ENCODE data around the gene ITGAX. TPM values are rescaled to one million over a fixed set of nuclear protein-coding genes. Genes with fewer than 3 reads are reported as not detected.

Gene ITGAX
- total RNA-seq, 4 donors from 2014 or later: 0.22 to 0.91 (median 0.56) TPM

DNA sequence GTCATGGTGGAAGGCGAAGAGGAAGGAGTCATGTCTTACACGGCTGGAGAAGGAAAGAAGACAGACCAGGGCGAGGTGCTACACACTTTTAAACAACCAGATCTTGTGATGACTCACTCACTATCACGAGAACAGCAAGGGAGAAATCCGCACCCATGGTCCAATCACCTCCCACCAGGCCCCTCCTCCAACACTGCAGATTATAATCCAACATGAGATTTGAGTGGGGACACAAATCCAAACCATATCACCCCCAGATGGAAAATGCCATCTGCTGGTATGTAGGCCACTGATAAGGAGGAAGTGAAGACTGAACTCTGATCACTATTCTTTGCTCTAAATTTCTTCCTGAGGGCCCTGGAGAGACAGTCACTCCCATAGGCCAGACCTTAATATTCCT, 7.5 kb upstream of the ITGAX start:
- Histone ChIP-seq H3K4me3 (no peak overlapping the region), H3K27ac (no peak overlapping the region), H3K4me1 (no peaks in the 10 kb centered on the region), H3K9me3 (no peaks in the 10 kb centered on the region), H3K36me3 (no peaks in the 10 kb centered on the region), H3K27me3 (no peaks in the 10 kb centered on the region)
- TF ChIP-seq, protein P1, sequence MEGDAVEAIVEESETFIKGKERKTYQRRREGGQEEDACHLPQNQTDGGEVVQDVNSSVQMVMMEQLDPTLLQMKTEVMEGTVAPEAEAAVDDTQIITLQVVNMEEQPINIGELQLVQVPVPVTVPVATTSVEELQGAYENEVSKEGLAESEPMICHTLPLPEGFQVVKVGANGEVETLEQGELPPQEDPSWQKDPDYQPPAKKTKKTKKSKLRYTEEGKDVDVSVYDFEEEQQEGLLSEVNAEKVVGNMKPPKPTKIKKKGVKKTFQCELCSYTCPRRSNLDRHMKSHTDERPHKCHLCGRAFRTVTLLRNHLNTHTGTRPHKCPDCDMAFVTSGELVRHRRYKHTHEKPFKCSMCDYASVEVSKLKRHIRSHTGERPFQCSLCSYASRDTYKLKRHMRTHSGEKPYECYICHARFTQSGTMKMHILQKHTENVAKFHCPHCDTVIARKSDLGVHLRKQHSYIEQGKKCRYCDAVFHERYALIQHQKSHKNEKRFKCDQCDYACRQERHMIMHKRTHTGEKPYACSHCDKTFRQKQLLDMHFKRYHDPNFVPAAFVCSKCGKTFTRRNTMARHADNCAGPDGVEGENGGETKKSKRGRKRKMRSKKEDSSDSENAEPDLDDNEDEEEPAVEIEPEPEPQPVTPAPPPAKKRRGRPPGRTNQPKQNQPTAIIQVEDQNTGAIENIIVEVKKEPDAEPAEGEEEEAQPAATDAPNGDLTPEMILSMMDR (IDR thresholded peaks at IDR 0.05 in 4 of 5, conservative IDR thresholded peaks at IDR 0.05 in 1 of 5): no peak
- no peak for TF ChIP-seq POLR2A (IDR thresholded peaks at IDR 0.05)
- DNase-seq (no peak), ATAC-seq (no peak)
- in situ Hi-C loops (cut with MboI; ENCODE audit: low sequenced_read_pairs in 4 of 4): no loop called here
- intact Hi-C loops (cut with DNase I; ENCODE audit: low total_unique reads): no loop called here

DNA sequence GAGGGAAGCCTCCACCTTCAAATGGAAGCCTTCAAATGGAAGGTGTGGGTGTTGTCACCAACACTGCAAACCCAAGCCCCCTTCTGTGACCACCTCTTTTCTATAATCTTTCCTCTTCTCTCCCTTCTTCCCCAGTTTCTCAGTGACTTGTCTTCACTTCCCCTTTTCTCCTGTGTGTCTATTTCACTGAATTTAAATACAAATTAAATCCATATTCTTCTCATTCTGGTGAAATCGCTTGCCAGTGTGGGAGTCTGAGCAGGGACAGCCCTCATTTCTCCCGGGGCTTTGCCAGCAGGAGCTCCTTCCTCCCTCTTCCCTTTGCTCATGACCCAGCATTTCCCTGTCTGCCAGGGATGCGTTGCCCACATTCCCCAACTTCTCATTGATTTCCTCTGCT, 6.4 kb upstream of the ITGAX start:
- H3K4me1 ChIP-seq: no peaks in the 10 kb centered on the region
- no peak overlapping the region for H3K27ac ChIP-seq
- in situ Hi-C loops (cut with MboI; ENCODE audit: low sequenced_read_pairs in 4 of 4) (no loop called here), intact Hi-C loops (cut with DNase I; ENCODE audit: low total_unique reads) (no loop called here)
- no peak overlapping the region for H3K4me3 ChIP-seq
- TF ChIP-seq, protein P1 (IDR thresholded peaks at IDR 0.05 in 4 of 5, conservative IDR thresholded peaks at IDR 0.05 in 1 of 5): no peak
- TF ChIP-seq POLR2A (IDR thresholded peaks at IDR 0.05): no peak
- DNase-seq: no peak
- no peaks in the 10 kb centered on the region for H3K36me3 ChIP-seq
- H3K9me3 ChIP-seq: no peaks in the 10 kb centered on the region
- no peak for ATAC-seq
- H3K27me3 ChIP-seq: no peaks in the 10 kb centered on the region

DNA sequence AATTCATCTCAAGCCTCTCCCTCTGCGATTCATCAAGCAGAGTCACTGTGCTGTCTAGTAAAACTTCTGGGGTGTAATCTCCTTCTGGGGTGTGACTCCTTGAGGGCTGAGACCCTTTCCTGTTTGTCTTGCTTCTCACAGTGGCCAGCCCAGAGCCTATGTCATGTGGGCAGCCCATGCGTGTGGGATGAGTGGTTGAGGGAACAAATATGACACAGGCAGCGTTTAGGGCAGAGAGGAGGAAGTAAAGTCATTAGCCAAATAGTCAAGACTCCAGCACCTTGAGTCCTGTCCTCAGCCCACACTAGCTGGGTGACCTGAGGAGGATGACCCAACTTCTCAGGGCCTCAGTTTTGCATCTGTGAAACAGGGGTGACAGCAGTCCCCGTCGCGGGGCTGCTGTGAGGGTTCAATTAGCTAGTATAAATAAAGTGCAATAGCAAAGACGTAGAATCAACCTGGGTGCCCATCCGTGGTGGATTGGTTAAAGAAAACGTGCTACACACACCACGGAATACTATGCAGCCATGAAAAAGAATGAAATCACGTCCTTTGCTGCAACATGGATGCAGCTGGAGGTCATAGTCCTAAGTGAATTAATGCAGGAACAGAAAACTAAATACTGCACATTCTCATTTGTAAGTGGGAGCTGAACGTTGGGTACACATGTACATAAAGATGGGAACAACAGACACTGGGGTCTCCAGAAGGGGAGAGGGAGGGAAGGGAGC, 4.5 kb upstream of the ITGAX start:
- Histone ChIP-seq H3K4me1 (no peaks in the 10 kb centered on the region), H3K27me3 (no peaks in the 10 kb centered on the region), H3K9me3 (no peaks in the 10 kb centered on the region), H3K27ac (no peak overlapping the region), H3K36me3 (no peaks in the 10 kb centered on the region), H3K4me3 (no peak overlapping the region)
- intact Hi-C loops (cut with DNase I; ENCODE audit: low total_unique reads): no loop called here
- ATAC-seq: no peak
- TF ChIP-seq, protein P1 (IDR thresholded peaks at IDR 0.05 in 4 of 5, conservative IDR thresholded peaks at IDR 0.05 in 1 of 5): no peak
- peak in 1 of 2 donors; percentile 12 for TF ChIP-seq POLR2A (IDR thresholded peaks at IDR 0.05)
- in situ Hi-C loops (cut with MboI; ENCODE audit: low sequenced_read_pairs in 4 of 4): no loop called here
- DNase-seq: no peak

DNA sequence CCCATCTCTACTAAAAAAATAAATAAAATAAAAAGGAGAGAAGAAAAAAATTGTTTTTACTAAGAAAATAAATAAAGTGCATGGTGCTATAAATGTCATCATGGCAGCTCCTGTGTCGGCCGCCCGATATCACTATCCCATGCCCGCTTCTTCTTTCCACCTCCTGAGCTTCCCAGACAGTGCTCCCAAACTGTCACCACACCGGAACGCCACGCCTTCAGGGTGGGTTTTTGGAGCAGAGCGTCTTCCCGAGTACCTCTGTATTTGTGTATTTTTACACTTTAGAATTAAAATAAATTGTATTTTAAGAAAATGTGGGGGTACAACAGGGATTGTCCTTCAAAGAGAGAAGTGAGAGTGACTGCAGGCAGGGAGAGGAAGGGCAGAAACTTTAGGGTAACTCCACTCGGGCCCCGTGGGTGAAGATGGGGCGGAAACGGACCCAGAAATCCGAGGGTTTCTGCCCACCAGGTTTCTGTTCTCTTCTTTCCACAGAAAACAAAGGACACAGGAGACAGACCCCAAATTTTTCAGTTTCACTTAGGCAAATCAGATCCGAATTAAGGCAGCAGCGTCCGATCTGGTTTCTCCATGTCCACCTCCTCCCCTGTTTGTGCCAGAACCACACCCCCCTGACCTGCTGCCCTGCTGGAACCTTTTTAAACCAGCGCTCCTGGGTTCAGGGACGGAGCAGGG, 3.6 kb upstream of the ITGAX start:
- Histone ChIP-seq H3K27me3 (no peaks in the 10 kb centered on the region), H3K36me3 (no peaks in the 10 kb centered on the region), H3K4me3 (no peak overlapping the region), H3K27ac (no peak overlapping the region), H3K9me3 (no peaks in the 10 kb centered on the region), H3K4me1 (no peaks in the 10 kb centered on the region)
- TF ChIP-seq, protein P1 (IDR thresholded peaks at IDR 0.05 in 4 of 5, conservative IDR thresholded peaks at IDR 0.05 in 1 of 5): no peak
- intact Hi-C loops (cut with DNase I; ENCODE audit: low total_unique reads) (no loop called here), in situ Hi-C loops (cut with MboI; ENCODE audit: low sequenced_read_pairs in 4 of 4) (no loop called here)
- no peak for ATAC-seq
- DNase-seq: no peak

Data from gastrocnemius medialis (tissue), 4 donors.